ENCODE measurements around the gene ANAPC13.

- TF ChIP-seq JUND (IDR thresholded peaks at IDR 0.05; ENCODE audit: low read depth, low read length), result no peak
- TF ChIP-seq KDM1A (IDR thresholded peaks at IDR 0.05; ENCODE audit: borderline replicate concordance), result no peak
- TF ChIP-seq, protein P1, sequence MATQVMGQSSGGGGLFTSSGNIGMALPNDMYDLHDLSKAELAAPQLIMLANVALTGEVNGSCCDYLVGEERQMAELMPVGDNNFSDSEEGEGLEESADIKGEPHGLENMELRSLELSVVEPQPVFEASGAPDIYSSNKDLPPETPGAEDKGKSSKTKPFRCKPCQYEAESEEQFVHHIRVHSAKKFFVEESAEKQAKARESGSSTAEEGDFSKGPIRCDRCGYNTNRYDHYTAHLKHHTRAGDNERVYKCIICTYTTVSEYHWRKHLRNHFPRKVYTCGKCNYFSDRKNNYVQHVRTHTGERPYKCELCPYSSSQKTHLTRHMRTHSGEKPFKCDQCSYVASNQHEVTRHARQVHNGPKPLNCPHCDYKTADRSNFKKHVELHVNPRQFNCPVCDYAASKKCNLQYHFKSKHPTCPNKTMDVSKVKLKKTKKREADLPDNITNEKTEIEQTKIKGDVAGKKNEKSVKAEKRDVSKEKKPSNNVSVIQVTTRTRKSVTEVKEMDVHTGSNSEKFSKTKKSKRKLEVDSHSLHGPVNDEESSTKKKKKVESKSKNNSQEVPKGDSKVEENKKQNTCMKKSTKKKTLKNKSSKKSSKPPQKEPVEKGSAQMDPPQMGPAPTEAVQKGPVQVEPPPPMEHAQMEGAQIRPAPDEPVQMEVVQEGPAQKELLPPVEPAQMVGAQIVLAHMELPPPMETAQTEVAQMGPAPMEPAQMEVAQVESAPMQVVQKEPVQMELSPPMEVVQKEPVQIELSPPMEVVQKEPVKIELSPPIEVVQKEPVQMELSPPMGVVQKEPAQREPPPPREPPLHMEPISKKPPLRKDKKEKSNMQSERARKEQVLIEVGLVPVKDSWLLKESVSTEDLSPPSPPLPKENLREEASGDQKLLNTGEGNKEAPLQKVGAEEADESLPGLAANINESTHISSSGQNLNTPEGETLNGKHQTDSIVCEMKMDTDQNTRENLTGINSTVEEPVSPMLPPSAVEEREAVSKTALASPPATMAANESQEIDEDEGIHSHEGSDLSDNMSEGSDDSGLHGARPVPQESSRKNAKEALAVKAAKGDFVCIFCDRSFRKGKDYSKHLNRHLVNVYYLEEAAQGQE (IDR thresholded peaks at IDR 0.05; ENCODE audit: low read depth, low read length), result no peak
- TF ChIP-seq PBX3 (IDR thresholded peaks at IDR 0.05; ENCODE audit: insufficient replicate concordance, low read depth, low read length), result no peak
- TF ChIP-seq ZNF24 (IDR thresholded peaks at IDR 0.05), result no peak
Observed at GRCh38 chr3:134494495-134494894, 8.7 kb upstream of the ANAPC13 start.
